Daoy (cell line): ENCODE measurements around the gene CCM2L. TPM values are rescaled to one million over a fixed set of nuclear protein-coding genes. Genes with fewer than 3 reads are reported as not detected.

Experiments used
- total RNA-seq: library from RNA; depleted of rRNA; stranded (reverse); fragments of >200 nt; shearing (Covaris generic); gene quantifications from 2 replicates; pipeline ENCODE4 v1.2.3, GENCODE V29; 2014; rRNA removed

Gene CCM2L
- total RNA-seq, 1 experiment from 2014 or later, result 1.0 TPM

Other genes with a start within 250 kb of the CCM2L start
- 3.0 and 3.4 TPM in 2 replicates for gene MYLK2, start 191.1 kb upstream of the CCM2L start, total RNA-seq
- gene FOXS1, start 164.8 kb upstream of the CCM2L start, total RNA-seq, result 2.0 and 3.6 TPM in 2 replicates
- gene DUSP15, start 139.9 kb upstream of the CCM2L start, total RNA-seq, result 1.9 and 4.2 TPM in 2 replicates
- gene TTLL9, start 139.8 kb upstream of the CCM2L start, total RNA-seq, result 1.5 TPM in 1 of 2 replicates, not detected in the other
- 9.7 and 13.6 TPM in 2 replicates for gene PDRG1, start 58.4 kb upstream of the CCM2L start, total RNA-seq
- under 0.01 and 0.12 TPM in 2 replicates for gene XKR7, start 42.3 kb upstream of the CCM2L start, total RNA-seq
- gene HCK, start 41.8 kb downstream of the CCM2L start, total RNA-seq, result 0.15 TPM in 1 of 2 replicates, not detected in the other
- gene TM9SF4, start 99.3 kb downstream of the CCM2L start, total RNA-seq, result 17.9 and 21.4 TPM in 2 replicates
- gene PLAGL2, start 197.3 kb downstream of the CCM2L start, total RNA-seq, result 3.4 and 4.6 TPM in 2 replicates
- 36.9 and 38.5 TPM in 2 replicates for gene POFUT1, start 197.4 kb downstream of the CCM2L start, total RNA-seq